ENCODE data around the gene PTN. TPM values are rescaled to one million over a fixed set of nuclear protein-coding genes. Genes with fewer than 3 reads are reported as not detected.
"Not testable (repeated sequence)": the region's sequence is repeated elsewhere in the genome, so short reads cannot be mapped to it uniquely, and the experiment has no call there.

The PTN gene
- total RNA-seq, 1 donor from 2014 or later = 15.8 TPM

DNA sequence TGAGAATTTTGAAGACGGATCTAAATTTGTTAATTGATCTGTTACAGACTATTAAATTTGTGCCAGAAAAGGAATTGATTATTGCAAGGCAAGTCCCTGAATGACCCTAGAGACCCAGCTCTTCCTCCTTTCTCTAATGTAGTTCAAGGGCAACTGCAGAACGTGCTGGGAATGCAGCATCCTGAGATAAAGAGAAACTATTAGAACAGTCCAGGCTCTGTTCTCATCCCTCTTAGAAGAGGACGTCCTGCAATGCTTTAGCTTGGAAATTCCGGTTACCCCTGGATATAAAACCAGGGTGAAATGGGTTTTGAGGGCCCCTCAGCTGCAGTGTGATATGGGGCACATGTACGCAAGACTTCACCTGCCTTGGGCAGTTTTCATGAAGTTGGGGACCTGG, 67.3 kb downstream of the PTN start:
- no peak for DNase-seq (ENCODE audit: low spot score)
- intact Hi-C loops (cut with DNase I) = no loop called here

DNA sequence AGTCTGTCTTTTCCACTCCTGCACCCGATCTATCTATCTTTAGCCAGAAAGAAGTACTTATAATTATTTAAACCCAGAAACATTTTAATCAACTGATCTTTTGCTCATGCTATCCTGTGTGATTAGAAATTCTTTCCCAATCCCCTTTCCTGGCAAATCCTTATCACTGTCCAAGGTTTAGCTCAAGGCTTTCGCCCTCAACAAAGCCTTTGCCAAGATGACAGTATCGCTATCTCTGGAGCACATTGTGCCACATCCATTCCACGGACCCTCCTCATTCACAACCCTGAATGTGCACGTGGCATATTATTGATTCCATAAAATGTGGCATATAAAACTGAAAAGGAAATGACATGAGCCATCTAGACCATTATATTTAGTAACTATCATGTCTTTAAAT, 71.3 kb downstream of the PTN start:
- intact Hi-C loops (cut with DNase I) = no loop called here
- no peak for DNase-seq (ENCODE audit: low spot score)

DNA sequence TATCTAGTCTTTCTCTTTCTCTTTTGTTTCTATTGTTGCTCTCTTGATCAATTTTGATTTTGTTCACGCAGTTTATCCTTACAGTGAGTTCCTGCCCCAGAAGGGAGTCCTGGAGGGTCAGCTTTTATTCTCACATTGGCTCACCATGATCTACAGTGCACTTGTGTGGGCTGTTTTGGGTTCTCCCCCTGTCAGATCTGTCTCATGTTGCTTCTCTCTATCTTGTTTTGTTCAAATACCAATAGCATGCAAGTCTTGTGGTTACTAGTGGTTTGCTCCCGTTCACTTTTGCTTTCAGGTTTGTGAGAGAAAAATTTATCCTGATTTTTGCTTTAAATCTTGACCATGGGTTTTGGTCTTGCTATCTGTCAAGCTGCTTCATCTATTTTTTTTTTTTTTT, 74.3 kb downstream of the PTN start:
- intact Hi-C loops (cut with DNase I) = no loop called here

DNA sequence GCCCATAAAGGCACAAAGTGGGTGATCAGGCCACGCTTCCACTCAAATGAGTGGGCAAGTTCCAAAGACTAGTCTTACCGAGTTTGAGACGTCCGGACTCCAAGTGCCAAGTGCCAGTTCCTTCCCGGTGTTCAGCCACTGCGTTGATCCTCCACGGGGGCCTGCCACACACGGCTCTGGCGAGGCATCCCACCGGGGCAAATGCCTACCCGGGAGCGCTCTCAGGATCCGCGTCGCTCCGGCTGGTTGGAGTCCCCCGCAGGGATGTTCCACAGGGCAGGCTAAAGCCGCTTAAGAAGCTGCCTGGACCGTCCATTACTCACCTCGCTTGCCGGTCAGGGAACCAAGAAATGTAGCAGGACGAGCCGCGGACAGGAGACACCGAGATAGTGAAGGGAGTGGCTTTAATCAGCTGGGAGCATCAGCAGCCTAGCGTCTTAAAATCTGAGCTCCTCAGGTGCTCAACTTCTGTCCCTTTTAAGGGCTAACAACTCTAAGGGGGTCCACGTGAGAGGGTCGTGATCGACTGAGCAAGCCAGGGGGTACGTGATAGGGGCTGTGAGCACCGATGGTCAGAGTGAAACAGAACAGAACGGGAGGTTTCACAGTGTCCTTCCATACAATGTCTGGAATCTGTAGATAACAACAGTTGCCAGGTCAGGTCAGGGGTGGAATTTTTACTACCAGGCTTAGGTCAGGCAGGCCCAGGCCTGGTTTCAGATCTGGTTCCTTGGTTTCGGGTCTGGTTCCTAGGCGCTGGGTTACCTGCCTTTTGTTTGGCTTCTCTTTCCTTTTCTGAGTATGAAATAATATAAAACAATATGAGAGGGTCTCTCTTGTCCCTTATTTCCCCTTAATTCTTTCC, 75.3 kb downstream of the PTN start:
- intact Hi-C loops (cut with DNase I); DNase-seq (ENCODE audit: low spot score): not testable (repeated sequence)

More for the DNA sequence above, 74.3 kb downstream of the PTN start:
- DNase-seq (ENCODE audit: low spot score) = no peak

DNA sequence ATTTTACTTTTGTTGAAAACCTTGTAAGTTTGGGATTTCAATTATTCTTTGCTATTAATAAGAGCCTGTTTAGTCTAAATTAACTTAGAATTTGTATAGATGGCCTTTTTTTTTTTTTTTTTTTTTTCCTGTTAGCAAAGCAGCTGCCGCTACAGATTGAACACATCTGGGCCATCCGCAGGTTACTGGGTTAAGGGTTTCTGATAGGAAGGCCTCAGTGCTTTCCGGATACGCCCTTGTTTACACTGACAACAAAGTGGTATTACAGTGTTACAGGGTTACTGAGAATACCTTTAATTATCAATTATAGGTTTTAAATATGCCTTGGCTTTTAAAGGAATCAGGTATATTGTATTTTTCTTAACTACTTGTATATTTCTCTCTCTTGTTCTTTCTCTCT, 76.8 kb downstream of the PTN start:
- intact Hi-C loops (cut with DNase I) = no loop called here
- DNase-seq (ENCODE audit: low spot score) = no peak

DNA sequence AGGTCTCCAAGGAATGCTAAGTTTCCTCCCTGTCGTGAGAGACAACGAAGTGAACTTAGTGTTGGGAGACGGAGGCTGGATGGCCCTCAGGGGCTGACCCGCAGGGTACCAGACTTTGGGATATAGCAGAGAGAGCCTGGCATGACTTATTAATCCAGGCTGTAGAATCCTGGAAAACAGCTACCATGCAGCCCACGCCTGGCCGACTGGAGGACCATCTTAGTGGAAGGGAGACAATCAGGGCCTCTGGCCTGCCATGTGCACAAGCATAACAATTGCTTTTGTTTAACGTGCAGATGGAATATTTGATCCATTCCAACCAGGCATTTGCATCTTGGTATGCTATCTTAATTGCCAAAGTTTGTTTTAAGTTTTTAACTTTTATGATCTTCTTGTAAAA, 78.1 kb downstream of the PTN start:
- intact Hi-C loops (cut with DNase I); DNase-seq (ENCODE audit: low spot score): not testable (repeated sequence)

DNA sequence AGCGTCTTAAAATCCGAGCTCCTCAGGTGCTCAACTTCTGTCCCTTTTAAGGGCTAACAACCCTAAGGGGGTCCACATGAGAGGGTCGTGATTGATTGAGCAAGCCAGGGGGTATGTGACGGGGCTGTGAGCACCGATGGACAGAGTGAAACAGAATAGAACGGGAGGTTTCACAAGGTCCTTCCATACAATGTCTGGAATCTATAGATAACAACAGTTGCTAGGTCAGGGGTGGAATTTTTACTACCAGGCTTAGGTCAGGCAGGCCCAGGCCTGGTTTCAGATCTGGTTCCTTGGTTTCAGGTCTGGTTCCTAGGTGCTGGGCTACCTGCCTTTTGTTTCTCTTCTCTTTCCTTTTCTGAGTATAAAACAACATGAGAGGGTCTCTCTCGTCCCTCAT, 80.9 kb downstream of the PTN start:
- DNase-seq (ENCODE audit: low spot score) = no peak
- intact Hi-C loops (cut with DNase I) = no loop called here

DNA sequence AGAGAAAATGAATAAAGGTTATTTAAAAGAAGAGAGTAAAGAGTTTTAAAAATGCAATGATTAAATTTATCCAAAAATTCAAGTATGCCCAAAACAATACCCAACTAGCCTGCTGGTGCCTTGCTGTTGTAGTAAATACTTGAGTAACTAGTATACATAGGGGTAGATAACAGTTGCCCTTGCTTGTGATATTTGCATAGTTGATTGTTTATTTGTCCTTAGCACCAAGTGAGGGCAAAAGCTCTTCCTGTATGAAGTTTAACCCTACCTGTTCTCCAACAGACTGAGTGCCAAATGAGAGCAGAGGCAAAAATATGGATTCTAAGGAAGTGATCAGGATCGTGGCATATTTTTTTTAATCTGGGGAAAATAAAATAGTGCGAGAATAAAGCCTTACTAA, 85.0 kb downstream of the PTN start:
- DNase-seq (ENCODE audit: low spot score) = no peak

DNA sequence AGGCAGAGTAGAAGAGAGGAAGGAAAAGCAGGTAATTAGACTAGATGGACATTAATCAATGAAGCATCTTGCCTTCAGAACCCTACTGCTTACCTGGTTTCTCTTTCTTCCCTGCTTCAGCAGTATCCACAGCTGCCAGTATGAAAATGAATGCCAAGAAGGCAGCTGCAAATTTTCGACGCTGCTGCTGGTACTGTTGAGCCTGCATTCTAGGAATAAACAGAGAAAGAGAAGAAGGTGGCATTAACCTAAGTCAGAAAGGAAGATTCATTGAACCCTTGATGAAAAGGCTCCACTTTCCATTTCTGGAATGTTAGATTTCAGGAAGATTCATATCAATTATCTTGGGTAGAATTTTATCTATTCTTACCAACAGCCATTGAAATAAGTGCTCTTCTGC, 88.8 kb downstream of the PTN start:
- DNase-seq (ENCODE audit: low spot score) = no peak
- intact Hi-C loops (cut with DNase I) = no loop called here

More for the DNA sequence above, 85.0 kb downstream of the PTN start:
- intact Hi-C loops (cut with DNase I) = no loop called here

DNA sequence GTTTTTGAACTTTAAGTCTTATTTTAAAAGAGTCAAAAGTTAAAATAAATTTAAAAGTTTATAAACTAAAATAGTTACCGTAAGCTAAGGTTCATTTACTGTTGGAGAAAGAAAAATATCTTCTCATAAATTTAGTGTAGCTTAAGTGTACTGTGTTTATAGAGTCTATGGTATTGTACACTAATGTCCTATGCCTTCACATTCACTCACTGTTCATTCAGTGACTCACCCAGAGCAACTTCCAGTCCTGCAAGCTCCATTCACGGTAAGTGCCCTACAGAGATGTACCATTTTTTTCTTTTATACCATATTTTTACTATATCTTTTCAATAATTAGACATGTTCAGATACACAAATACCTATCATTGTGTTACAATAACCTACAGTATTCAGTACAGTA, 97.6 kb downstream of the PTN start:
- DNase-seq (ENCODE audit: low spot score) = no peak
- intact Hi-C loops (cut with DNase I) = no loop called here

DNA sequence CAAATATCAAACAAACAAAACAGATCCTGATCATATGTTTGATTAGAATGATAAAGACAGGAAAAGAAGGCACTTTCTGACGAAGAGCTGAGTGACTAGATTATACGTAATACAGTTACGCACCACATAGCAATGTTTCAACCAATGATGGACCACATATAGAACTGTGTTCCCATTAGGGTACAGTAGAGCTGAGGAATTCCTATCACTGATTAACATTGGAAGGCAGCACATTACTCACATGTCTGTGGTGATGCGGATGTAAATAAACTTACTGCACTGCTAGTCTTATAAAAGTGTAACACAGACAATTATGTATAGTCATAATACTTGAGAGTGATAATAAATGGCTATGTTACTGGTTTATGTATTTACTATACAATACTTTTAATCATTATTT, 98.3 kb downstream of the PTN start:
- no peak for DNase-seq (ENCODE audit: low spot score)
- intact Hi-C loops (cut with DNase I) = no loop called here

DNA sequence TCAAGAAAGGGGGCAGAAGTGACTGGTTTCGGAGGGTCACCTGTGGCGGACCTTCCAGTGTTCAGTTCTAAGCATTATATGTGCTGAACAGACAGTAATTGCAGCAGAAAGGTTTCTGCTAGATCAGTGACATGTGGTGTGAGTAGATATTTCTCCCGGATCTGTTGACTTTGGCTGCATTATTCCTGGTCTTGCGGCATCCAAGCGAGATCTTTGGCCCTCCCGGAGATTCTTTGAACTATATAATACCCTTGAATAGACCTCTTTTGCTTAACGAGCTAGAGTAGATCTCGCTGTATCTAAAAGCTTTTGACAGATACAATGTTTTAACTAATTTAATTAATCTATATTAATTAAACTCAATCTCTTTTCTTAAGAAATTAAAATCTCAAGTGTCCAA, 99.8 kb downstream of the PTN start:
- intact Hi-C loops (cut with DNase I) = no loop called here

DNA sequence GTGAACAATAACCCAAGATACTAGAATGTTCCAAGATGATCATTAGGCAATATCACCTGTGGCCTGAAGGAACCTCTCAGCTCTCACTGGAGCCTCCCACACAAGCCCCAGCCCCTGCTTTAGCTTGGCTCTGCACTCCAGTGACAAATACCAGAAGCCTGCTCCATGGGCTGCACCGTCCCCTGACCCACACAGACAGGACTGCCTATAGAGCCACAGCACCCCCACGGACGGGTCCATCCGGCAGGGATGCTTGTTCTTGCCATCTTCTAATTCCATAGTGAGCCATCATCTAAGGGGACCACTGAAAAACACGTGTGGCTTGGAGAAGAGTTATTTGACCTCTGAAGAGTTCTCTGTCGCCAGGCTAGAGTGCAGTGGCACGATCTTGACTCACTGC, 100.9 kb downstream of the PTN start:
- intact Hi-C loops (cut with DNase I) = no loop called here
- DNase-seq (ENCODE audit: low spot score) = no peak

More for the DNA sequence above, 99.8 kb downstream of the PTN start:
- no peak for DNase-seq (ENCODE audit: low spot score)

DNA sequence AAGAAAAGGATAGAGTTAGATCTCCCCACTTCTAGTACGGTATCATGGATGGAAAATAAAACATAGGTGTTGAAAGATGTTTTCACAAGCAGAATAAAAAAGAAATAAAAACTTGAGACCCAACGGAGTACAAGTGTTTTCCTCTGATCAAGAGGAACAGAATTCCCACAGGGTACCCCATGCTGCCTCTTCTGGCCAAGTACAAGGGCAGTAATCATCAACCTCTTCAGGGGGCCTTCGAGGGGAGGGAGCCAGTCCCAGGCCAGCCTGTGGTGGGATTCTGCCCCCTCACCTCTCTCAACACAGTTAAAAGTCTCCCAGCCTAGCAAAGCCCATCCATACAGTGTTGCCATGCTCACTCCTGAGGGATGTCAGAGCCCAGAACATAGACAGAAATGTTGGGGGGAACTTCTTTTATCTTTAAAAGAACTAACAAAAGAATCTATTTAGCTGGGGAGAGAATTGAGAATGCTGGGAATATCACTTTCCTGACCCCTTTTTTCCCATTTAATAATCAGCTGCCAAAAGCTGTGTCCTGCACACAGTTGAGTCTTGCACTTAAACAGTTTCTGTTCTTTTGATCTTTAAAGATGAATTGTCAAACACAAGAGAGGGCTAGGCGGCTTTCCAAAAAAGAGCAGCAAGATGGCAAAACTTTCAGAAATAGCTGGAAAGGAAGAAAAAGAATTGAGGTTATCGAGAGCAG, 101.7 kb downstream of the PTN start:
- DNase-seq (ENCODE audit: low spot score) = no peak
- intact Hi-C loops (cut with DNase I) = no loop called here

DNA sequence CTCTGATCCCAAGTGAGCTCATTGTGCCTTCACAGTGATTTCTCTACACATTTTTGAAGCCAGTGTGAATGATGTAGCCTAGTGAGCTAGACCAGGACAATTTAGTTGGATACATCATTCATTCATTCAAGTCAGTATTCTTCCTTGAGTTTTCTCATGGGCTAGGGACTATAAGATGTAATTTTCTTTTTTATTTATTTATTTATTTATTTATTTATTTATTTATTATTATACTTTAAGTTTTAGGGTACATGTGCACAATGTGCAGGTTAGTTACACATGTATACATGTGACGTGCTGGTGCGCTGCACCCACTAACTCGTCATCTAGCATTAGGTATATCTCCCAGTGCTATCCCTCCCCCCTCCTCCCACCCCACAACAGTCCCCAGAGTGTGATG, 104.3 kb downstream of the PTN start:
- intact Hi-C loops (cut with DNase I) = not testable (repeated sequence)

DNA sequence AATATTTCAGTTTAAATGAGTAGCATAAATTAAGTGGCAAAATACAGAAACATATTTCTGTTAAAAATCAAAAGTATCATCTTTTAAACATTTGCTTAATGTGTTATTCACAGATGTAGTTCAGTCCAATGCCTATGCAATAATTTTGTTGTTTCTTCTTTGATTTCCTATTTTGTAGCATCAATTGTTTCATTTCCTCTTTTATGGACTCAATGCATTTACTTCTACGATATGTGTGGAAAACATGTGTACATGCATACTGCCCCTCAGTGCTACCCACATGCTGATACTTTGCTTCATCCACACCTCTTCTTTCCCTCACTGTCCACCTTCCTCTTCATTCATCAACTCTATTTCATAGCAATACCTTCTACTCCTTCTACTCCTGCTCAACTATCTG, 108.1 kb downstream of the PTN start:
- intact Hi-C loops (cut with DNase I) = no loop called here
- no peak for DNase-seq (ENCODE audit: low spot score)

More for the DNA sequence above, 104.3 kb downstream of the PTN start:
- not testable (repeated sequence) for DNase-seq (ENCODE audit: low spot score)

DNA sequence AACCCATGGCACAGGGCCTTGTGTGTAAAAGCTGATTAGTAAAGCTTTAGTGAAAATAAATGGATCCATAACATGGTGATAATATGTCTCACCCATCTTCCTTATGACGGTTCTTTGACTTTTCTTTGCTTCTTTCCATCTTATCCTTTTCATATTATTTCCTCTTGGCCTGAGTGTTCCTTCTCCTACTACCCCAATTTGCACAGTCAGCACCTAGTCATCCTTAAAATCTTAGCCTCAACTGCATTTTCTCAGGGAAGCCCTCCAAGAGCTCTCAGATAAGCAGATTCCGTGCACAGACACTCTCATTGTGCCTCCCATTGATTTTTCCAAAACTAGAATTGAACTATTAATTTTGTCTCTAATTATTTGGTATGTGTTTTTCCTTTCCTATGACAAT, 112.4 kb downstream of the PTN start:
- DNase-seq (ENCODE audit: low spot score) = no peak
- intact Hi-C loops (cut with DNase I) = no loop called here

DNA sequence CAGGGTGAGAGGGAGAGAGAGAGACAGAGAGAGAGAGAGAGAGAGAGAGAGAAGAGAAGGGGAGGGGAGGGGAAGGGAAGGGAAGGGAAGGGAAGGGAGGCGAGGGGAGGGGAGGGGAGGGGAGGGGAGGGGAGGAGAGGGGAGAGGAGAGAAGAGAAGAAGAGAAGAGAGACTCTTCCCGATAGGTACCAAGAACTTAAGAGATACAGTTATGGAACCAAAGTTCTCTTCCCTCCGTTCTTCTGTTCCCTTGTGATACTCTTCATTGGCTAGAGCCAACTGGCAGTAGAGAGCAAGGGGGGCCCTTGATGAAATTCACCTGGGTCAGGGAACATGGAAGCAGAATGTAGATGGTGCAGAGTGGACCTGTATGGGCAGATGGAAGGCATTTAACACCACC, 122.1 kb downstream of the PTN start:
- intact Hi-C loops (cut with DNase I) = no loop called here
- DNase-seq (ENCODE audit: low spot score) = no peak

DNA sequence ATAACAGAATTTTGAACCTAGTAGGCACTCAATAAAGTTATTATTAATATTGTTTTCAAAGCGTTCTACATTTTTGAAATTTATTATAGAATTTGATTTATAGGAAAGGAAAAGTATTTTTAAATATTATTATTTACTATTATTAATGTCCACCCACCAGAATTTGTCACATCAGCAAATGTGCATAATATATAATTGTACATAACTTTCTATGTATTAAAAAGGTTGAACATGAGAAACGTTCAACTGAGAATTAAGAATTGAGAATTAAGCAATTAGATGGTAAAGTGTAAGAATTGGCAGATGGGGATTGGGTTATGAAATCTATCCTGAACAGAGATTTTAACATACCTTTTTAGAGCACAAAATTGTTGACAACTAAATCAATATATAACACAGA, 129.8 kb downstream of the PTN start:
- DNase-seq (ENCODE audit: low spot score) = no peak
- intact Hi-C loops (cut with DNase I) = no loop called here

DNA sequence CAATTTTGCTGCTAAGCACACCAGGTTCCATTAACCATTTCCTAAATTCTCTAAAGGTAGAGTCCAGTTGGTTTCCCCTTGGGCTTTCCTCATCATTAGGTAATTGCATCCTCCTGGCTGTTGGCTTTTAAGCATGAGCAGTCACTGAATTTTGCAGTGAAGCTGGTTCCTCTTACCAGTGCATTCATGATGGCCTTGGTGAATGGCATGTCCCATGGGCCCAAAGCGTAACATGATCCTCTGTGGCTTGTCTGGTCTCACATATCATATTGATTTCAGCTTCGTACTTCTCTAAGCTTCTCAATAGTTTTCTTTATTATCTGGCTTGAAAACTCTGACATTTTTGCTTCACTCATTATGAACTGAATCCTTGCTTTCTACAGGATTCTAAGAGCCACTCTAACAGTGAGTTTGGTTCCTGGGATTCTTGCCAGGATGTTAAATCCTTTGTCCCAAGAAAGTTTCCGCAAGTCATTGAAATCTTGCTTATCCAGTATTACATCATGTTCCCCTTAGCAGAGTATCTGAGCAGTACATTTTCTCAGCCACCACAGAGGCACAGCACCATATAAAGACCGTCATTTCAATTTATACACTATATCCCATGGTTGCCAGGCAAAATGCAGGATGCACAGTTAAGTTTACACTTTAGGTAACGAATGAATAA, 134.2 kb downstream of the PTN start:
- intact Hi-C loops (cut with DNase I) = no loop called here
- no peak for DNase-seq (ENCODE audit: low spot score)

DNA sequence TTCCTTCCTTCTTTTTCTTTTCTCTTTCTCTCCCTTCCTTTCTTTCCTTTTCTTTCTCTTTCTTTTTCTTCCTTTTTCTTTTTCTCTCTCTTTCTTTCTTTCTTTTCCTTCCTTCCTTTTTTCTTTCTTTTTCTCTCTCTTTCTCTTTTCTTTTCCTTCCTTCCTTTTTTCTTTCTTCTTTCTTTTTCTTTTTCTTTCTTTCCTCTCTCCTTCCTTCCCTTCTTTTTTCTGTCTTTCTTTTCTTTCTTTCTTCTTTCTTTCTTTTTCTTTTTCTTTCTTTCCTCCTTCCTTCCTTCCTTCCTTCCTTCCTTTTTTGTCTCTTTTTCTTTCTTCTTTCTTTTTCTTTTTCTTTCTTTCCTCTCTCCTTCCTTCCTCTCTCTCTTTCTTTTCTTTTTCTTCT, 136.8 kb downstream of the PTN start:
- DNase-seq (ENCODE audit: low spot score) = no peak
- intact Hi-C loops (cut with DNase I) = no loop called here

All from cardiac septum (tissue), 1 donor.